GM23338 (cell line): ENCODE measurements around the gene AFF2. TPM values are rescaled to one million over a fixed set of nuclear protein-coding genes. Genes with fewer than 3 reads are reported as not detected.

Source experiments
- ATAC-seq: fragments of 200-7000 bp; cut with Tn5 transposase; 3 replicates; pipeline ENCODE4 v1.9.1; 2020
- DNase-seq: peaks from one replicate; pipeline ENCODE4 v3.0.0-alpha.2; 2015; ENCODE audit warnings: low spot score
- H2AFZ ChIP-seq: fragments of 200-600 bp; sonication (generic); 2 replicates; pipeline ENCODE4 v1.8.0; 2016; ENCODE audit warnings: antibody characterized with exemption, mild to moderate bottlenecking, moderate library complexity
- H3F3A ChIP-seq: fragments of 200-600 bp; sonication (generic); replicated peaks from 2 replicates; pipeline ENCODE4 v1.8.0; 2017; ENCODE audit warnings: antibody characterized with exemption, mixed run types, low read depth
- H3K27ac ChIP-seq: fragments of 200-600 bp; sonication (generic); 2 replicates; pipeline ENCODE4 v1.6.1; 2016; ENCODE audit warnings: low read depth
- H3K27me3 ChIP-seq: fragments of 200-600 bp; sonication (generic); 2 replicates; pipeline ENCODE4 v1.8.0; 2016; ENCODE audit warnings: mild to moderate bottlenecking, mixed run types, moderate library complexity; ENCODE audit not compliant: insufficient read depth
- H3K36me3 ChIP-seq: fragments of 200-600 bp; sonication (generic); 2 replicates; pipeline ENCODE4 v1.8.0; 2016; ENCODE audit warnings: mild to moderate bottlenecking; ENCODE audit not compliant: insufficient read depth
- H3K4me1 ChIP-seq: fragments of 200-600 bp; sonication (generic); 2 replicates; pipeline ENCODE4 v1.8.0; 2016; ENCODE audit warnings: mild to moderate bottlenecking, moderate library complexity; ENCODE audit not compliant: insufficient read depth
- H3K4me2 ChIP-seq: fragments of 200-600 bp; sonication (generic); 2 replicates; pipeline ENCODE4 v1.7.1; 2017; ENCODE audit warnings: mixed run types
- H3K4me3 ChIP-seq: fragments of 200-600 bp; sonication (generic); 2 replicates; pipeline ENCODE4 v1.6.1; 2016; ENCODE audit warnings: mixed run types
- H3K79me2 ChIP-seq: fragments of 200-600 bp; sonication (generic); replicated peaks from 2 replicates; pipeline ENCODE4 v1.8.0; 2017; ENCODE audit warnings: mild to moderate bottlenecking; ENCODE audit not compliant: insufficient read depth
- H3K9me2 ChIP-seq: fragments of 200-600 bp; sonication (generic); 2 replicates; pipeline ENCODE4 v1.8.0; 2017; ENCODE audit not compliant: insufficient read depth
- H4K20me1 ChIP-seq: fragments of 200-600 bp; sonication (generic); replicated peaks from 2 replicates; pipeline ENCODE4 v1.8.0; 2017; ENCODE audit warnings: mild to moderate bottlenecking; ENCODE audit not compliant: insufficient read depth
- H3K27ac Mint-ChIP-seq: 2 replicates; pipeline ENCODE4 v1.8.0; 2020; ENCODE audit warnings: inconsistent platforms, mild to moderate bottlenecking, moderate library complexity, mixed read lengths
- H3K27me3 Mint-ChIP-seq: 3 replicates; pipeline ENCODE4 v1.8.0; 2022; ENCODE audit warnings: low read depth, mild to moderate bottlenecking, moderate library complexity, mixed read lengths, inconsistent platforms; ENCODE audit not compliant: insufficient read depth, poor library complexity
- H3K36me3 Mint-ChIP-seq: 3 replicates; pipeline ENCODE4 v1.8.0; 2021; ENCODE audit warnings: low read depth, mild to moderate bottlenecking, inconsistent platforms, moderate library complexity, mixed read lengths
- H3K4me1 Mint-ChIP-seq: 3 replicates; pipeline ENCODE4 v1.8.0; 2020; ENCODE audit warnings: mild to moderate bottlenecking, inconsistent platforms, mixed read lengths
- H3K4me3 Mint-ChIP-seq: 3 replicates; pipeline ENCODE4 v1.8.0; 2021; ENCODE audit warnings: moderate library complexity, mild to moderate bottlenecking, inconsistent platforms, mixed read lengths
- H3K9me3 Mint-ChIP-seq: 3 replicates; pipeline ENCODE4 v1.8.0; 2020; ENCODE audit warnings: moderate library complexity, mild to moderate bottlenecking, inconsistent platforms, mixed read lengths
- CREB1 ChIP-seq: fragments of 250-450 bp; sonication (Bioruptor Pico); IDR thresholded peaks from 2 replicates; pipeline ENCODE4 v1.5.0; 2020; ENCODE audit warnings: low read depth, mild to moderate bottlenecking, moderate library complexity
- CTCF ChIP-seq, 2 experiments: fragments of 200-600 bp in 1 of 2; sonication (generic) in 1 of 2; conservative IDR thresholded peaks; 2 replicates each; pipeline versions ENCODE4 v1.5.1 to v1.6.1; 2016 to 2017; ENCODE audit warnings: antibody characterized with exemption in 2 of 2, low read depth in 2 of 2, mild to moderate bottlenecking in 2 of 2, moderate library complexity in 1 of 2
- ETS1 ChIP-seq: IDR thresholded peaks from 2 replicates; pipeline ENCODE4 v1.6.1; 2016; ENCODE audit warnings: antibody characterized with exemption
- JUNB ChIP-seq: IDR thresholded peaks from one replicate; pipeline ENCODE4 v1.6.1; 2016; ENCODE audit warnings: antibody characterized with exemption; ENCODE audit not compliant: unreplicated experiment
- NANOG ChIP-seq: IDR thresholded peaks from 2 replicates; pipeline ENCODE4 v1.6.1; 2016; ENCODE audit warnings: antibody characterized with exemption, borderline replicate concordance
- STAT1 ChIP-seq: IDR thresholded peaks from one replicate; pipeline ENCODE4 v1.6.1; 2016; ENCODE audit warnings: antibody characterized with exemption; ENCODE audit not compliant: unreplicated experiment
- ZNF114 ChIP-seq: fragments of 250-450 bp; sonication (Bioruptor Pico); IDR thresholded peaks from 2 replicates; pipeline ENCODE4 v1.5.0; 2020; ENCODE audit warnings: mild to moderate bottlenecking, moderate library complexity
- ZNF331 ChIP-seq: fragments of 250-450 bp; sonication (Bioruptor Pico); IDR thresholded peaks from 2 replicates; pipeline ENCODE4 v1.5.0; 2020; ENCODE audit warnings: low read depth, mild to moderate bottlenecking, moderate library complexity
- polyA plus RNA-seq: library from polyadenylated mRNA; unstranded; fragments of >200 nt; fragmentation: Nextera tagmentation; extraction: Ambion mirVana; gene quantifications from 2 replicates; pipeline ENCODE4 v1.2.1, GENCODE V29; 2016
- total RNA-seq: library from RNA; depleted of rRNA; stranded (reverse); fragments of >200 nt; shearing (Covaris generic); gene quantifications from 2 replicates; pipeline ENCODE4 v1.2.3, GENCODE V29; 2014
- TF ChIP-seq, protein P1 (sequence below): IDR thresholded peaks from one replicate; pipeline ENCODE4 v1.6.1; 2018; ENCODE audit warnings: antibody characterized with exemption; ENCODE audit not compliant: unreplicated experiment

AFF2 gene
- total and polyA plus RNA-seq, 2 experiments from 2014 or later: 1.6 to 5.8 TPM

DNA sequence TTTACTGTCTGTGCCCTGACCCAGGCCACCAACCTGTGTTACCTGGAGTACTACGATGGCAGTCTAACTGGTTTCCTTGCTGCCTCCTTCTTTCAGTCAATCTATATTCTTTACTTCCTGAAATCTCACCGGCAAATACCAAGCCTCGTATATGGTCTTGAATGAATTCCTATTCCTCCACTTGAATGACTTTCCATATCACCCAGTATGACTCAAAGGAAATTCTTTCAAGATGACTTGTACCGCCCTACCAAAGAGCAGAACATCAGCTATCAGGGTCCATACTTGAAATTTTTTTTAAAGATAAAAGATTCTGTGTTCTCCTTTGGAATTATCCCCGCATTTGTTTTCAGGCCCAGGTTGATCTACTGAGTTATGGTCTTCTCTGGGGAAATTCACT lies 378.0 kb downstream of the AFF2 start:
- no peak for TF ChIP-seq STAT1
- TF ChIP-seq ZNF331 (CRISPR knock-in tag): no peak
- no peak for TF ChIP-seq JUNB
- no peak for TF ChIP-seq CREB1 (CRISPR knock-in tag)
- TF ChIP-seq CTCF (conservative IDR thresholded peaks at IDR 0.05; ENCODE audit: low read depth in 2 of 2): no peak
- TF ChIP-seq, protein P1, sequence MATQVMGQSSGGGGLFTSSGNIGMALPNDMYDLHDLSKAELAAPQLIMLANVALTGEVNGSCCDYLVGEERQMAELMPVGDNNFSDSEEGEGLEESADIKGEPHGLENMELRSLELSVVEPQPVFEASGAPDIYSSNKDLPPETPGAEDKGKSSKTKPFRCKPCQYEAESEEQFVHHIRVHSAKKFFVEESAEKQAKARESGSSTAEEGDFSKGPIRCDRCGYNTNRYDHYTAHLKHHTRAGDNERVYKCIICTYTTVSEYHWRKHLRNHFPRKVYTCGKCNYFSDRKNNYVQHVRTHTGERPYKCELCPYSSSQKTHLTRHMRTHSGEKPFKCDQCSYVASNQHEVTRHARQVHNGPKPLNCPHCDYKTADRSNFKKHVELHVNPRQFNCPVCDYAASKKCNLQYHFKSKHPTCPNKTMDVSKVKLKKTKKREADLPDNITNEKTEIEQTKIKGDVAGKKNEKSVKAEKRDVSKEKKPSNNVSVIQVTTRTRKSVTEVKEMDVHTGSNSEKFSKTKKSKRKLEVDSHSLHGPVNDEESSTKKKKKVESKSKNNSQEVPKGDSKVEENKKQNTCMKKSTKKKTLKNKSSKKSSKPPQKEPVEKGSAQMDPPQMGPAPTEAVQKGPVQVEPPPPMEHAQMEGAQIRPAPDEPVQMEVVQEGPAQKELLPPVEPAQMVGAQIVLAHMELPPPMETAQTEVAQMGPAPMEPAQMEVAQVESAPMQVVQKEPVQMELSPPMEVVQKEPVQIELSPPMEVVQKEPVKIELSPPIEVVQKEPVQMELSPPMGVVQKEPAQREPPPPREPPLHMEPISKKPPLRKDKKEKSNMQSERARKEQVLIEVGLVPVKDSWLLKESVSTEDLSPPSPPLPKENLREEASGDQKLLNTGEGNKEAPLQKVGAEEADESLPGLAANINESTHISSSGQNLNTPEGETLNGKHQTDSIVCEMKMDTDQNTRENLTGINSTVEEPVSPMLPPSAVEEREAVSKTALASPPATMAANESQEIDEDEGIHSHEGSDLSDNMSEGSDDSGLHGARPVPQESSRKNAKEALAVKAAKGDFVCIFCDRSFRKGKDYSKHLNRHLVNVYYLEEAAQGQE: no peak
- TF ChIP-seq ZNF114: no peak
- Mint-ChIP-seq H3K27me3 (no peaks in the 10 kb centered on the region), H3K27ac (no peak overlapping the region), H3K9me3 (no peaks in the 10 kb centered on the region), H3K4me1 (no peaks in the 10 kb centered on the region), H3K36me3 (no peaks in the 10 kb centered on the region), H3K4me3 (no peak overlapping the region)
- Histone ChIP-seq H3K4me3 (no peak overlapping the region), H2AFZ (no peak overlapping the region), H3K36me3 (no peaks in the 10 kb centered on the region), H3F3A (no peaks in the 10 kb centered on the region), H3K9me2 (no peaks in the 10 kb centered on the region), H4K20me1 (no peaks in the 10 kb centered on the region), H3K79me2 (no peaks in the 10 kb centered on the region), H3K27ac (no peak overlapping the region), H3K4me2 (no peak overlapping the region), H3K4me1 (no peaks in the 10 kb centered on the region), H3K27me3 (no peaks in the 10 kb centered on the region)
- DNase-seq (no peak), ATAC-seq (no peak)

DNA sequence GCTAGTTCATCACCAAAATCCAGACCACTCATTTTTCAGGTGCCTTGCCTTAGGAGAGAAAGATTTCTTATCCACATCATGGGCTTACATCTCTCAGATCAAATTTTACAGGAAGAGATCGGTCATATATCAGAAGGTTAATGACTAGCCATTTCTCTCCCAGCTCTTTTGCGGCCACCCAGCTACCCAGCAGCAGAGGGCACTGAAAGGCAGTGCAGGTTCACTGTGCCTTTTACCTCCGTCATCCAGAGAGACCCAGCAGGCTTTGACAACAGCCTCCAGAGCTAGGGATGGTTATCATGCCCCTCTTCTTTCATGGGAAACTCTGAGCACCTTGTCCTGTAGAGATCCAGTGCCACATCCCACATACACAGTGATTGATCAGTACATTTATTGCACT lies 384.8 kb downstream of the AFF2 start:
- Histone ChIP-seq H3K27ac (no peak overlapping the region), H2AFZ (no peak overlapping the region), H3K4me1 (no peaks in the 10 kb centered on the region), H3K4me2 (no peak overlapping the region), H3F3A (no peaks in the 10 kb centered on the region), H3K4me3 (no peak overlapping the region), H3K79me2 (no peaks in the 10 kb centered on the region), H4K20me1 (no peaks in the 10 kb centered on the region), H3K9me2 (no peaks in the 10 kb centered on the region), H3K27me3 (no peaks in the 10 kb centered on the region), H3K36me3 (no peaks in the 10 kb centered on the region)
- Mint-ChIP-seq H3K27me3 (peaks cover 2% of the 10 kb centered on the region), H3K27ac (no peak overlapping the region), H3K4me1 (no peaks in the 10 kb centered on the region; the same call in 2 of the 3 replicates), H3K9me3 (no peaks in the 10 kb centered on the region), H3K4me3 (no peak overlapping the region), H3K36me3 (no peaks in the 10 kb centered on the region)
- TF ChIP-seq STAT1 (no peak), NANOG (no peak), ZNF114 (no peak), ETS1 (no peak), CTCF (conservative IDR thresholded peaks at IDR 0.05; ENCODE audit: low read depth in 2 of 2) (peak in 1 of 2 experiments; percentile 39; a peak in 2 of 4 replicates)
- peak; percentile 5 for DNase-seq
- no peak; the same call in 2 of the 3 replicates for ATAC-seq
